Natural killer cell (primary cell): ENCODE measurements around the gene PNP. TPM values are rescaled to one million over a fixed set of nuclear protein-coding genes. Genes with fewer than 3 reads are reported as not detected.

Experiments
- ATAC-seq, 3 donors: fragments of 150-1000 bp in 2 of 3; fragments of 200-7000 bp in 1 of 3; cut with Tn5 transposase; 1 replicate in 1 of 3; 2 replicates in 2 of 3; pipeline ENCODE4 v1.10.0; 2021; ENCODE audit warnings: mild to moderate bottlenecking in 2 of 3, moderate library complexity in 2 of 3
- DNase-seq, 2 donors: peaks; one replicate each; pipeline versions ENCODE4 v3.0.0 to v3.0.0-alpha.2; 2013 to 2021; ENCODE audit warnings: mixed read lengths in 1 of 2
- H3K27ac ChIP-seq: one replicate; pipeline ENCODE4 v1.5.1; 2013; ENCODE audit warnings: mild to moderate bottlenecking, low read length
- H3K27me3 ChIP-seq: one replicate; pipeline ENCODE4 v1.6.1; 2013; ENCODE audit warnings: low read length; ENCODE audit not compliant: control insufficient read depth, insufficient read depth
- H3K36me3 ChIP-seq: one replicate; pipeline ENCODE4 v1.6.1; 2013; ENCODE audit warnings: low read length; ENCODE audit not compliant: control insufficient read depth, insufficient read depth
- H3K4me1 ChIP-seq: one replicate; pipeline ENCODE4 v1.6.1; 2013; ENCODE audit warnings: low read length; ENCODE audit not compliant: control insufficient read depth, insufficient read depth
- H3K4me3 ChIP-seq: one replicate; pipeline ENCODE4 v1.5.1; 2013; ENCODE audit warnings: low read length
- H3K9me3 ChIP-seq: one replicate; pipeline ENCODE4 v1.6.1; 2013; ENCODE audit warnings: low read length; ENCODE audit not compliant: control insufficient read depth, insufficient read depth
- H3K27ac Mint-ChIP-seq, 2 donors: one replicate each; pipeline ENCODE4 v1.8.0; 2022; ENCODE audit warnings: mild to moderate bottlenecking in 2 of 2, mixed read lengths in 2 of 2, moderate library complexity in 1 of 2
- H3K27me3 Mint-ChIP-seq, 2 donors: one replicate each; pipeline ENCODE4 v1.8.0; 2022; ENCODE audit warnings: low read depth in 2 of 2, mixed read lengths in 2 of 2
- H3K36me3 Mint-ChIP-seq: one replicate; pipeline ENCODE4 v1.8.0; 2022; ENCODE audit warnings: mixed read lengths
- H3K4me1 Mint-ChIP-seq, 2 donors: one replicate each; pipeline ENCODE4 v1.8.0; 2022; ENCODE audit warnings: mixed read lengths in 2 of 2
- H3K4me3 Mint-ChIP-seq: one replicate; pipeline ENCODE4 v1.8.0; 2022; ENCODE audit warnings: mild to moderate bottlenecking, moderate library complexity, mixed read lengths
- H3K9me3 Mint-ChIP-seq, 2 donors: one replicate each; pipeline ENCODE4 v1.8.0; 2022; ENCODE audit warnings: mixed read lengths in 2 of 2
- WGBS: methylation state at CpG from one replicate; pipeline ENCODE4 v1.1.7; 2013; ENCODE audit warnings: missing lambda C conversion rate; ENCODE audit not compliant: insufficient coverage; 5-methylcytosine and 5-hydroxymethylcytosine counted together
- intact Hi-C: fragments of 100-400 bp; cut with micrococcal nuclease; formaldehyde crosslinking; loops from one replicate; pipeline ENCODE4 v1.14.2; 2022
- total RNA-seq, 4 donors: library from RNA; stranded (reverse); fragments of 120-200 nt in 1 of 4; gene quantifications; one replicate each; pipeline versions ENCODE4 v1.2.3 to v1.2.4, GENCODE V29; 2013 to 2022
- TF ChIP-seq, protein P1 (sequence below): fragments of 200-600 bp; IDR thresholded peaks from one replicate; pipeline ENCODE4 v1.8.0; 2022; ENCODE audit warnings: antibody characterized with exemption

PNP gene
- total RNA-seq, 3 donors from 2014 or later (not counting 1 experiment from before 2014, with no cell fraction given) = 49.5 to 76.8 (median 51.8) TPM

- ATAC-seq = peak in 2 of 3 donors; percentile 28 to 29
- Histone ChIP-seq H3K36me3 (no peaks in the 10 kb centered on the region), H3K4me3 (no peak overlapping the region), H3K4me1 (peaks cover 27% of the 10 kb centered on the region), H3K27me3 (no peaks in the 10 kb centered on the region), H3K9me3 (no peaks in the 10 kb centered on the region), H3K27ac (peak overlapping the region; percentile 30)
- TF ChIP-seq, protein P1, sequence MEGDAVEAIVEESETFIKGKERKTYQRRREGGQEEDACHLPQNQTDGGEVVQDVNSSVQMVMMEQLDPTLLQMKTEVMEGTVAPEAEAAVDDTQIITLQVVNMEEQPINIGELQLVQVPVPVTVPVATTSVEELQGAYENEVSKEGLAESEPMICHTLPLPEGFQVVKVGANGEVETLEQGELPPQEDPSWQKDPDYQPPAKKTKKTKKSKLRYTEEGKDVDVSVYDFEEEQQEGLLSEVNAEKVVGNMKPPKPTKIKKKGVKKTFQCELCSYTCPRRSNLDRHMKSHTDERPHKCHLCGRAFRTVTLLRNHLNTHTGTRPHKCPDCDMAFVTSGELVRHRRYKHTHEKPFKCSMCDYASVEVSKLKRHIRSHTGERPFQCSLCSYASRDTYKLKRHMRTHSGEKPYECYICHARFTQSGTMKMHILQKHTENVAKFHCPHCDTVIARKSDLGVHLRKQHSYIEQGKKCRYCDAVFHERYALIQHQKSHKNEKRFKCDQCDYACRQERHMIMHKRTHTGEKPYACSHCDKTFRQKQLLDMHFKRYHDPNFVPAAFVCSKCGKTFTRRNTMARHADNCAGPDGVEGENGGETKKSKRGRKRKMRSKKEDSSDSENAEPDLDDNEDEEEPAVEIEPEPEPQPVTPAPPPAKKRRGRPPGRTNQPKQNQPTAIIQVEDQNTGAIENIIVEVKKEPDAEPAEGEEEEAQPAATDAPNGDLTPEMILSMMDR = no peak
- Mint-ChIP-seq H3K9me3 (no peaks in the 10 kb centered on the region), H3K4me1 (peaks cover 38 to 40% of the 10 kb centered on the region in 2 donors), H3K36me3 (no peaks in the 10 kb centered on the region), H3K27me3 (no peaks in the 10 kb centered on the region), H3K4me3 (peak overlapping the region; percentile 45), H3K27ac (peak overlapping the region; percentile 12 to 83)
- peak in 1 of 2 donors; percentile 20 for DNase-seq
- WGBS = 39% methylated on average over 4 of the region's 6 CpGs
- intact Hi-C loops = no loop called here
Observed at GRCh38 chr14:20489093-20489994, 20.1 kb downstream of the PNP start.

DNA sequence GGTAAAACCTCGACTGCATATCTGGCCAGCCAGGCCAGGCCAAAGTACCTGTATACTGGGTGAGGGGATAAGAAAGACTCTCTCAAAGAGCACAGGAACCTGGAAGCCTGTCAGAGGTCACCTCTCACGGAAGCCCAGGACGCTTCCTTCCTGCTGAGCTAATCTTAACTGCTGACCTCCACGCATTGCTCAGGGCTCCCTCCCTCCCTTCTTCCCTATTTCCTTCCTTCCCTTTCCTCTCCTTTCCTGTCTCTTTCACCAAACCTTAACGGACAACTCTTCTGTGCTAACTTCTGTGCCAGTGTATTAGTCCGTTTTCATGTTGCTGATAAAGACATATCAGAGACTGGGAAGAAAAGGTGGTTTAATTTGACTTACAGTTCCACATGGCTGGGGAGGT, 21.4 kb downstream of the PNP start:
- Mint-ChIP-seq H3K9me3 (no peaks in the 10 kb centered on the region), H3K36me3 (no peaks in the 10 kb centered on the region), H3K4me3 (no peak overlapping the region), H3K4me1 (peaks cover 38 to 40% of the 10 kb centered on the region in 2 donors), H3K27ac (peak overlapping the region in 1 of 2 donors; percentile 83), H3K27me3 (peaks cover 0 to 3% of the 10 kb centered on the region in 2 donors)
- ATAC-seq = no peak
- Histone ChIP-seq H3K9me3 (no peaks in the 10 kb centered on the region), H3K27me3 (no peaks in the 10 kb centered on the region), H3K36me3 (no peaks in the 10 kb centered on the region), H3K4me3 (no peak overlapping the region), H3K27ac (no peak overlapping the region), H3K4me1 (peaks cover 27% of the 10 kb centered on the region)
- intact Hi-C loops = no loop called here
- TF ChIP-seq, protein P1 = no peak
- DNase-seq = no peak
- 56% methylated on average over 6 of the region's 6 CpGs for WGBS

DNA sequence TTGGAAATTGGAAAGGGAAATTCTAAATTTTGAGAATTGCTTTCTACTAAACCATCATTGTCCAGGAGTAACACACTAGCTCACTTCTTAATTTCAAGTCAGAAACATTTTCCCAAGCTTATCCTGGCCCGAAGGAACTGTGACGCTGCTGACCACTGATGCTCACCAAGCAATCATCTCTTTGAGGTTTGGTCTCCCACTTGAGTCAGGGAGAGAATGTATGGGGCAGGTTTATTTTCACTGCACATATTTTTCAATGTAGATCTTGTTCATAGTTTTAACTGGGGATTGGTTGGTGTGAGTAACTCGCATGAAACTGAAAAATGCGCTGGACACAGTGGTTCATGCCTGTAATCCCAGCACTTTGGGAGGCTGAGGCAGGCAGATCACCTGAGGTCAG, 23.3 kb downstream of the PNP start:
- TF ChIP-seq, protein P1 = no peak
- 98% methylated on average over 4 of the region's 4 CpGs for WGBS
- H3K4me1 Mint-ChIP-seq = peaks cover 28 to 30% of the 10 kb centered on the region in 2 donors
- Histone ChIP-seq H3K9me3 (no peaks in the 10 kb centered on the region), H3K4me1 (peaks cover 20% of the 10 kb centered on the region), H3K27ac (no peak overlapping the region), H3K27me3 (no peaks in the 10 kb centered on the region), H3K4me3 (no peak overlapping the region), H3K36me3 (no peaks in the 10 kb centered on the region)
- peaks cover 0 to 3% of the 10 kb centered on the region in 2 donors for H3K27me3 Mint-ChIP-seq
- no peak for ATAC-seq
- no peaks in the 10 kb centered on the region for H3K9me3 Mint-ChIP-seq
- no peak overlapping the region for H3K4me3 Mint-ChIP-seq
- no peak for DNase-seq
- intact Hi-C loops = no loop called here
- H3K36me3 Mint-ChIP-seq = no peaks in the 10 kb centered on the region
- H3K27ac Mint-ChIP-seq = no peak overlapping the region
